ENCODE measurements around the gene SOX13.
"Not testable (repeated sequence)": the region's sequence is repeated elsewhere in the genome, so short reads cannot be mapped to it uniquely, and the experiment has no call there.

Gene SOX13

GRCh38 chr1:204087893-204088528 is 15.1 kb downstream of the SOX13 start:
- DNase-seq (no peak), ATAC-seq (no peak)

DNA sequence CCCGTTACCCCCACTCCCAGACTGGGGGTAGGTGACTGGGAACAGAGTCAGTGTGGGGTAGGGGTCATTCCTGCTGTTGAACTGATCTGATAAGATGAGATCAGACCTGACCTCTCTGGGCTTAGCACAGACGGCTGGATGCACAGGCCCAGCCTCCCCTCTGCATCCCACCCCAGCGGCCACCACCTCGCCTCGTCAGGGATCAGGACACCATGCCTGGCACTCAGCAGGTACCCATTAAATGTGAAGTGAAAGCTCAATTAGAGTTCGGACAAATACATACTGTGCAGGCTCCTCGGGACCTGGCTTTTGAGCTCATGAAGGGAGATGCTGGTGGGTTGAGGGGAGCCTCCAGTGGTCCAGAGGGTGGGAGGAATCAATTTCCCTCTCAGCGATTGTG is 15.7 kb downstream of the SOX13 start:
- DNase-seq (no peak), ATAC-seq (no peak)

DNA sequence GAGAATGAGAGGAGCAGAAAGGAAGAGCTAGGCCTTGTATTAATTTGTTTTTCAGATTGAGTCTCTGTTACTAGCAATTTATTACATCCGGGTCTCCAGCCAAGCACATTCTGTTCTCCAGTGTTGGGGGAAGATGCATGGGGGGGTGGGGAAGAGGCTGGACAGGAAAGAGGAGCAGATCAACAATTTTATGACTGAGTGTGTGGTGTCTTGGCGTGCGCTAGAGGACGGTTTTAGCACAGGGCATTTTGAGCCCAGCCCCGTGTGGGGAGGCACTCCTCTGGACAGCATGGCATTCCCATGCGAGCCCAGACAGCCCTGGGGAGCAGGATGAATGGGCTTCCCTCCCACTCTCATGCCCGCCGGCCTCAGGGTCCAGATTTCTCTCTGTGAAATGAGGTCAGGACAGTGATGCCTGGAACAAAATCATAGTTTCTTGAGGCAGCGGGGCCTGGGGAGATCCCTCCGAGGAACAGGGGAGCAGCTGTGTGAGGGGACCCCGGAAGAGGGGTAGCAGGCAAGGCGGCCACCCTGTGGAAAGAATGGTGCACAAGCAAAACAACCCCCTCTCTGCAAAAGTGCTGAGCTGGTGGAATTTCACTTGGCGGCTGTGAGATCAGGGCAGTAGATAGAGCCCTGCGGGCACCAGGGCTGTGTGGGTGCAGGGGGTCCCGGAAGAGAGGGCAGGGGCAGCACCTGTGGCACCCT is 16.3 kb downstream of the SOX13 start:
- no peak for ATAC-seq
- no peak for DNase-seq

GRCh38 chr1:204090132-204090531 is 17.2 kb downstream of the SOX13 start:
- not testable (repeated sequence) for ATAC-seq, DNase-seq

DNA sequence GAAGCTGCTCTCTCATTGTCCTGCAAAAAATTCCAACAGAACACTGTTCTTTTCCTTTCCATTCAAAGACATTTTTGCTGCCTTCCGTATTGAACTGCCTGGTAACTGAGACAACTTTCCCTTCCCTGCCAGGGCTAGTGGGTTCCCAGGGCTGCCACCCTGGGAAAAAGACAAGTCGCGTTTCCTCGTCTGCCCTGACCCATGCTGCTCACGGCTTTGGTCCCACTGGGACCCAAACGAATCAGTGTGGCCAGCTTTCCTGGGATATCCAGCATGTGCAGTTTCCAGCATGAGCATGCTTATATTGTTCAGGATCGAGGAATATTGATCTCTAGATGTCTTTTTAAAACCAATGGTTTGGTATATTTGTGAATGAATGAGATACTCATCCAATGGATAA is 18.2 kb downstream of the SOX13 start:
- no peak for ATAC-seq
- DNase-seq, result no peak

DNA sequence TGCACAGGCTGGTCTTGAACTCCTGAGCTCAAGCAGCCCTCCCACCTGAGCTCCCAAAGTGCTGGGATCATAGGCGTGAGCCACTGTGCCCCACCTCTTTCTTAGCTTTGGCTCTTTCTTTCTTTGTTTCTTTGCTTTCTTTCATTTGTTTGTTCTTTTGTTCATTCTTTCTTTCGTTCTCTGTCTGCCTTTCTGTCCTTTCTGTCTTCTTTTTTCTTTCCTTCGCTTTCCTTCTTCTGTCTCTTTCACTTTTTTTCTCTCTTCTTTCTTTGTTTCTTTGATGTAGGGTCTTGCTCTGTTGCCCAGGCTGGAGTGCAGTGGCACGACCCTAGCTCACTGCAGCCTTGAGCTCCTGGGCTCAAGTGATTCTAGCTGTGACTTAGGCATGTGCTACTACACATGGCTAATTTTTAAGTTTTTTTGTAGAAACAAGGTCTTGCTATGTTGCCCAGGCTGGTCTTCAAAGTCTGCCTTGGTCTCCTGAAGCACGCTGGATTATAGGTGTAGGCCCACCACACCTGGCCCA is 18.9 kb downstream of the SOX13 start:
- DNase-seq (no peak), ATAC-seq (no peak)

DNA sequence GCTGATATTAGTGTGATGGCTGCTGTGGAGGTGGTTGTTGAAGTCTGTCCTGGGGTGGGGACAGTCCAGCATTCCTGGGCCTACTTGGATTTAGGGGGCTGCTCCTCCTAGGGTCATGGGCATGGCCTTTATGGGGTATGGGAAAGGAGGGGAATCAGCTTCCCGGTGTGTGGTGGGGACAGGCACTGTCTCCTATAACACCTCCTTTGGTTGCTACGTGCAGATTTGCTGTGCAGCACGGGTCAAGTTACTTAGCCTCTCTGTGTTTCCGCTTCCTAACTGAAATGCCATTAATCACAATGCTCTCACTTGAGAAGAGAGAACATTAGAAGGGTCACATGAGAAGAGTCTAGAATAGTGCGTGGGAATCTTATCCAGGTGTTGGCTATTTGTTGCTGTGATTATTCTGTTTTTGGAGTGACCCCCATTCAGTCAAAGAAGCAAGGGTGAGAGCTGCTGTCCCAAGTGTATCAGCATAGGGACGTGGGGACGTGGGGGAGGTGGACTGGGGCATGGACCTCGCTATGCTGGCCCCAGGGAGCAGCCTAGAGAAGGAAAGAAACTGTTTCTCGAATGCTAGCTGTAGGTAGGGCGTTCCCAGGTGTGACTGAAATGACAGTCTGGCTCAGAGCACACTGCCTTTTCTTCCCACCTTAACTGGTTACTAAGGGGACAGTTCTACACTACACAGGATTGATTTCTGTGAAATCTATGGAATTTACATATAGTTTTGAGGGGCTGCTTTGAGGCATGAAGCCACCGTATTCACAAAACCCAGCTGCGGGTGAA is 19.9 kb downstream of the SOX13 start:
- ATAC-seq, result no peak

GRCh38 chr1:204093421-204093717 is 20.5 kb downstream of the SOX13 start:
- no peak for DNase-seq
- ATAC-seq, result no peak

More for the DNA sequence above, 19.9 kb downstream of the SOX13 start:
- DNase-seq, result no peak

GRCh38 chr1:204093781-204094180 is 20.9 kb downstream of the SOX13 start:
- ATAC-seq (peak; percentile 45), DNase-seq (no peak)

DNA sequence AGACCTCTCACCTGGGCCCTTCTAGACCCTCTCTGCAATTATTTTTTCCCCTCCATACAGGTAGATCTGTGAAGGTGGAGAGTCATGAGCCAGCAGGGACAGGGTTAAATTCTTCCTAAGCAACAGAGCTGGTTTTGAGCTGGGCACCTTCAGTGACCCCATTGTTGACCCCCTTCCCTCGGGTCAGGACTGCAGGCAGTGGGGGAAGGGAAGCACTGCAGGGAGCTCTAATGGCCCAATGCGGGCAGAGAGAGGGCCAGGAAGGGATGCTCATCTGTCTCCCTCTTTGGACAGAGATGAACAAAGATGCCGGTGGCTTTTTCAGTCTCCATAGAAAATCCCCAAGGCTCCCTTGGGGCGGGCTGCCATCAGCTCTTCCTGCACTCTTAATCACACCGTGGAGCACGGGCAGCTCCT is 21.4 kb downstream of the SOX13 start:
- no peak for DNase-seq
- ATAC-seq, result no peak

DNA sequence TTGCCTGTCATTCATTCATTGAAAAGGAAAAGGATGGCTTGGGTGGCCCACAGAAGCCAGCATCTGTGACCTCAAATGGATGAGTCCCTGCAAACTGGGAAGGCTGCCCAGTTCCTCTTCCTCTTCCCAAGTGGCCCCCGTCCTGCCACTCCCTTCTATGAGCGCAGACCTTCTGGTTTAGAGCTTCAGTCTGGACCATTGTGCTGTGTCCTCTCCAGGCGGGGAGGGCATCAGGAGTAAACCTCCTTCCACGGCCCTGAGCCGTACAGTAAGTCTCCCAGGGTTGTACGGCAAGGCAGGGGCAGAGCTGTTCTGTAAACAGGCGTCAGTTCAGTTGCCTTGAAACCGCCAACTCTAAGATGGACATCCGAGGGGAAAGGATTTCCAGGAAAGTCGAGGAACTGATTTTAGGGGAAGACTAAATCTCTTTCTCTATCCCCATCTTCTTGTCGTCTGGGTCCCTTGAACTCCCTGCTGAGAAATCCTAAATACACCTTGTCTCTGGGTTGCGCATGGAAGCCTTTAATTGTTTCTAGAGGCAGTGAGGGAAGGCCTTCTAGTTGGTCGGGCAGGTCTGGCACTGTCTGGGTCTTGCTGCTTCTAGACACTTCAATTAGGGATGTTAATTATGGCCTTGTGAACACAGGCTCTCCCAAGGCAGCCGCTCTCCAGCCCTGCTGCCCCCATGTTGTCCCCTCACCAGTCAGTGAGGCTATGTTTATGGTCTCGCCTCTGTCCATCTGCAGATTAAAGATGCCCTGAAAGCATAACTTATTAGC is 22.1 kb downstream of the SOX13 start:
- ATAC-seq, result no peak
- DNase-seq, result no peak

- peak; percentile 46 for ATAC-seq
- DNase-seq, result no peak
These were observed 24.0 kb downstream of the SOX13 start for GRCh38 chr1:204096931-204097330.

DNA sequence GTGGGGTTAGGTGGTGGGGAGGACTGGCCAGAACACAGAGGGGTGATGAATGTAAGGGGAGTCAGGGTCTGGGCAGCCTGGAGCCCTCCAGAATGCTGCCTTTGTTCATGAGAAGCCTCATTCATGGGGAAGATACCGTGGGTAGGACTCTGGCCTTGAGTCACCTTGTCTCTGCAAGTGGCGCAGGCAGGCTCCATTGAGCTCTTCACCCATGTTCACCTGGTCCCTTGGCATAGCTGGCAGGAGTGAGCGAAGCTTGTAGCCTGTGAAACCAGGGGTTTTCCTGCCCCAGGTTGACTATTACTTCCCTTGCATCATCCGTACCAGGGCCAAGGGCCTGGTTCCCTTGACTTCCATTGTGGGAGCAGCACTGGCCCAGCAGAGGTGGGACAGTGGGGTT is 25.8 kb downstream of the SOX13 start:
- ATAC-seq, result no peak
- no peak for DNase-seq

GRCh38 chr1:204099754-204100153 is 26.8 kb downstream of the SOX13 start:
- not testable (repeated sequence) for ATAC-seq

DNA sequence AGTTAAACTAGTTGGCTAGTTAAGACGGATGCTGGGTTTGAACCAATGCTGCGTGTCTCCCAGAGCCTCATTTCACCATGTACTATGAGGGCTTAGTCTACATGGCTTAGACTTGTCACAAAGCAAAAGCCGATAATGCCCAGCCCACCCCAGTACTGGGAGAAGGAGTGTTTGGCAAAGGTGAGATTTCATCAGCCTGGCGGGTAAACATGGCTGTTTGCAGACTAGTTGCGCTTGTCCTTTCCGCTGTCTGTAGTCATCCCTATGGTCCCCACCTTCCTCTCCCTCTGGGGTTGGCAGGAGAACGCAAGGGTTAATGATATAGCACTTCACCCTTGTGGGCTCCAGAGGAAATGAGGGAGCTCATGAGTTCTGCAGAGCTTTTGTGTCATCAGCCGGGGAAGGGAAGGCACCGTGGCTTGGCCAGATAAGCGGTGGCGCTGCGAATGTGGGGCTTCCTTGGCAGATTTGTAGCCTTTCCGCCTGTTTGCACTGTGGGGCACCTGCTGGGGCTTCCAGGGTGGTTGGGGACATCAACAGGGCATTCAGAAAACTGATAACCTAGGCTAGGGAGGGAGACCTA is 29.2 kb downstream of the SOX13 start:
- DNase-seq (peak; percentile 32), ATAC-seq (peak; percentile 20)

More at GRCh38 chr1:204099754-204100153, 26.8 kb downstream of the SOX13 start:
- DNase-seq, result not testable (repeated sequence)

- DNase-seq (peak; percentile 29), ATAC-seq (peak; percentile 38)
These were observed 30.0 kb downstream of the SOX13 start for GRCh38 chr1:204102739-204103430.

DNA sequence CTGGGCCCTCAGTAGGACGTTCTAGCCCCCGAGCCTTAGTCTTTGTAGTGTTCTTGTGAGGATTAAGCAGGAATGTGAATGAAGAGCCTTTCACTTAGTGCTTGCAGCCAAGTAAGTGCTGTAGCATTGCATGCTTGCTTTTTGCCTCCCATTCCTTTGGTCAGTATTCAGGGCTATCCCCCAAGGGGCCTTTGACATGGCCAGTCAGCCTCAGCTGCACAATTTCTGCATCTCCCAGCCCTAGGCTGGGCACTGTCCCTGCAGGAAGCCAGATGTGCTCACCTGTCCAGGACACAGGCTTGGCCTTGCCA is 30.5 kb downstream of the SOX13 start:
- no peak for DNase-seq
- no peak for ATAC-seq

DNA sequence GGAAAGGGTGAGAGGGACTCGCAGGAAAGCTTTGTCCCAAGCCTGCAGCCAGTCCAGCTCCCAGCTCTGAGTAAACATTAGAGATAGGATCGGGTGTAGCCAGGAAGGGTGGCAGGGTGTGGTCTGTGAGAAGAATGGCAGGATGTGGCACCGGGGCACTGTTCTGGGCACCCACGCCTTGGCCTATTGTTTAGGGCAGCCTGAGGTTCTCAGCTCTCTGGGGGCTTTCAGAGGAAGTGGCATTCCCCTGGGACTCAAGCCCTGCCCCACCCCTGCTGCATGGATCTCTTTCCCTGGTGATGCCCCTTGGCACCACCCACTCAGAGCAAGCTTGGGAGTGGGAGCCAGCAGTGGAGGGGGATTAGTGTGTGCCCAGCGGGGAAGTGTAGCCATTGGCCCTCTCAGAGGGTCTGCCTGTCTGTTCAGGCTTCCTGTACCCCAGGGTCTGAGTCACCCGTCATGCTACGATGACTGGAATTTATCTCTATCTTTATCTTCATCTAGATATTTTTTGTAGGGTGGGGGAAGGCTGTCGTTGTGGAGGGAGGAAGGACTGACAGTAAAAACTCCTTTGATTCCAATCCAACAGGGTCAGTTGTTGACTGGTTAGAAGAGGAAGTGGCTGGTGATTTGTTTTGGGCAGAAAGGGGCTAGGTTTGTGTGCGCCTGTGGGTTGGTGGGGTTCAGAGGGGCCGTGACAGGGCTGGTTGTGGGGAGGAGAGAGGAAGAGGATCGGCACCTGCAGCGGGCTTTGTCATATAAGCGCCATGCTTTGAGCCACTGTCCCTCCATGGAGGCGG is 31.6 kb downstream of the SOX13 start:
- peak; percentile 56 for ATAC-seq
- peak; percentile 41 for DNase-seq

GRCh38 chr1:204105131-204105515 is 32.2 kb downstream of the SOX13 start:
- ATAC-seq (no peak), DNase-seq (no peak)

DNA sequence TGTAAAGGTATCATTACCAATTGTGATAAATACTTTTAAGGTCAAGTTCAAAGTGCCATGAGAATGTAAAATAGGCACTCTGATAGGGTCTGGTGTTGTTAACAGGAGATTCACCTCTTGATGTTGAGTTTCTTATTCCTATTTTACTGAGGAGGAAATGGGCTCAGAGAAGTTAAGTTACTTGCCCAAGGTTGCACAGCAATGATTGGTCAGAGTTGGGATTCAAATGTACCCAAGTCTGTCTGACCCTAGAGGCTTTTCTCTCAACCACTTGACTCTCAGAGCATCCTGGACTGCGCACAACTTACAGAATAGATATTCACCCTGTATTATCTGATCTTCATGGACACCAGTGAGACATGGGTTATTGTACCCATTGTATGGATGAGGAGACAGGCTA is 33.9 kb downstream of the SOX13 start:
- no peak for ATAC-seq

GRCh38 chr1:204107892-204108291 is 35.0 kb downstream of the SOX13 start:
- ATAC-seq (no peak), DNase-seq (no peak)

More for the DNA sequence above, 33.9 kb downstream of the SOX13 start:
- no peak for DNase-seq

All from stimulated activated naive CD8-positive, alpha-beta T cell treated with anti-CD3 and anti-CD28 coated beads, Interleukin-15, Interleukin-2, amounts not matched to agents 100 U/mL and 50 U/mL, for 24 hours (primary cell).